Retinal pigment epithelial cell (primary cell): Measurements from ENCODE around the gene MYO18B.

Source experiments
- DNase-seq: peaks from one replicate; pipeline ENCODE4 v3.0.0-alpha.2; 2010; ENCODE audit warnings: low read depth
- H3K4me3 ChIP-seq: 2 replicates; pipeline ENCODE4 v1.5.1; 2011; ENCODE audit warnings: mild to moderate bottlenecking, low read length, control low read depth, moderate library complexity
- TF ChIP-seq, protein P1 (sequence below): conservative IDR thresholded peaks from 2 replicates; pipeline ENCODE4 v1.5.1; 2011; ENCODE audit warnings: low read depth, low read length, control low read depth, inconsistent platforms

MYO18B gene

DNA sequence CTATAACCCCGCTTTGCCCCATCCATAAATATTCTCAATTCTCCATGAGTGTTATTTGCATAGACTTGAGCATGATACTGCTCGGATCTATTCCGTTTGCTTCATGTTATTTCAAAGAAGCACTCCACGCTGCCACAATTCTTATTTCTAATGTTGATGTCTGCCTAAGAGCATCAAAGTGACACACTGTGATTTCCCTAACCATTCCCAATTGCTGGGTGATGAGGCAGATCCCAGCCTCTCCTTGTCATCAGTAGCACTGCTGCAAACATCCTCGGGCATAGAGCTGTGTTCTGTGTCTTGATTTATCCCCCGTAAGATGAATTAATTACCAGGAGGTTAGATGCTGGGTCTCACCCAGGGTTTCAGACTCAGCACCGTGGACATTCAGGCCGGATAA lies 249.0 kb downstream of the MYO18B start:
- no peak overlapping the region for H3K4me3 ChIP-seq
- TF ChIP-seq, protein P1, sequence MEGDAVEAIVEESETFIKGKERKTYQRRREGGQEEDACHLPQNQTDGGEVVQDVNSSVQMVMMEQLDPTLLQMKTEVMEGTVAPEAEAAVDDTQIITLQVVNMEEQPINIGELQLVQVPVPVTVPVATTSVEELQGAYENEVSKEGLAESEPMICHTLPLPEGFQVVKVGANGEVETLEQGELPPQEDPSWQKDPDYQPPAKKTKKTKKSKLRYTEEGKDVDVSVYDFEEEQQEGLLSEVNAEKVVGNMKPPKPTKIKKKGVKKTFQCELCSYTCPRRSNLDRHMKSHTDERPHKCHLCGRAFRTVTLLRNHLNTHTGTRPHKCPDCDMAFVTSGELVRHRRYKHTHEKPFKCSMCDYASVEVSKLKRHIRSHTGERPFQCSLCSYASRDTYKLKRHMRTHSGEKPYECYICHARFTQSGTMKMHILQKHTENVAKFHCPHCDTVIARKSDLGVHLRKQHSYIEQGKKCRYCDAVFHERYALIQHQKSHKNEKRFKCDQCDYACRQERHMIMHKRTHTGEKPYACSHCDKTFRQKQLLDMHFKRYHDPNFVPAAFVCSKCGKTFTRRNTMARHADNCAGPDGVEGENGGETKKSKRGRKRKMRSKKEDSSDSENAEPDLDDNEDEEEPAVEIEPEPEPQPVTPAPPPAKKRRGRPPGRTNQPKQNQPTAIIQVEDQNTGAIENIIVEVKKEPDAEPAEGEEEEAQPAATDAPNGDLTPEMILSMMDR = no peak
- DNase-seq = no peak

DNA sequence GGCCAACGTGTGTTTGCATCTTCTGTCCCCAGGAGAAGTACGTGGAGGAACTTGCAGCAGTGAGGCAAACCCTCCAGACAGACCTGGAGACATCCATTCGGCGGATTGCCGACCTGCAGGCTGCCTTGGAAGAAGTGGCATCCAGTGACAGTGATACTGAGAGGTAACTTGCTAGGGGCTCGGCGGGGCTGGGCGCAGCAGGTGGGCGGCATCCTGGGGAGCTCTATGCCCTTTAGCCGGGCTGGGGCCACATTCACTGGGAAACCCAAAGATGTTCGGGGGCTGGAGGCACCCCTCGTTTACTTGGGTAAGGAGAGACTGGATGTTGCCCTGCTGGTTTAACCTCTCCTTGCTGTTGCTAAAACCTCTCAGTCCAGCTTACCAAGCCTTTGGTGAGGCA lies 250.3 kb downstream of the MYO18B start:
- TF ChIP-seq, protein P1 = no peak
- H3K4me3 ChIP-seq = no peak overlapping the region
- no peak for DNase-seq

DNA sequence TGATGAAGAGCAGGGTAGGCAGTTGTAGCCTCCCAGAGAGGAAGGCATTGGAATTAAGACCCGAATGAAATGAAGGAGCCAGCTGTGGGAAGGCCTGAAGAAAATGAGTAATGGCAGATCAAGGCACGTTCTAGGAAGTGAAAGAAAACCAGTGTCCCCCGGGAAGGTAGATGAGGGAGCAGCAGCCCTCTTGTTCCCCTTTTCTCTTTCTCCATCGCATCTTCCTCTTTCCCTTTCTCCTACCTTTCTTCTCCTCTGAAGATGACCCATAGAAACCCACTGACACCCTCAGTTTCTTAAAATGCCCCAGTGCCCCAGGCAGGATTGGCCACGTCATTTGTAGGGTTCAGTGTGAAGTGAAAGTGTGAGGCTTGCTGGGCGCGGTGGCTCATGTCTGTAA lies 254.7 kb downstream of the MYO18B start:
- no peak overlapping the region for H3K4me3 ChIP-seq
- TF ChIP-seq, protein P1 = no peak
- no peak for DNase-seq

DNA sequence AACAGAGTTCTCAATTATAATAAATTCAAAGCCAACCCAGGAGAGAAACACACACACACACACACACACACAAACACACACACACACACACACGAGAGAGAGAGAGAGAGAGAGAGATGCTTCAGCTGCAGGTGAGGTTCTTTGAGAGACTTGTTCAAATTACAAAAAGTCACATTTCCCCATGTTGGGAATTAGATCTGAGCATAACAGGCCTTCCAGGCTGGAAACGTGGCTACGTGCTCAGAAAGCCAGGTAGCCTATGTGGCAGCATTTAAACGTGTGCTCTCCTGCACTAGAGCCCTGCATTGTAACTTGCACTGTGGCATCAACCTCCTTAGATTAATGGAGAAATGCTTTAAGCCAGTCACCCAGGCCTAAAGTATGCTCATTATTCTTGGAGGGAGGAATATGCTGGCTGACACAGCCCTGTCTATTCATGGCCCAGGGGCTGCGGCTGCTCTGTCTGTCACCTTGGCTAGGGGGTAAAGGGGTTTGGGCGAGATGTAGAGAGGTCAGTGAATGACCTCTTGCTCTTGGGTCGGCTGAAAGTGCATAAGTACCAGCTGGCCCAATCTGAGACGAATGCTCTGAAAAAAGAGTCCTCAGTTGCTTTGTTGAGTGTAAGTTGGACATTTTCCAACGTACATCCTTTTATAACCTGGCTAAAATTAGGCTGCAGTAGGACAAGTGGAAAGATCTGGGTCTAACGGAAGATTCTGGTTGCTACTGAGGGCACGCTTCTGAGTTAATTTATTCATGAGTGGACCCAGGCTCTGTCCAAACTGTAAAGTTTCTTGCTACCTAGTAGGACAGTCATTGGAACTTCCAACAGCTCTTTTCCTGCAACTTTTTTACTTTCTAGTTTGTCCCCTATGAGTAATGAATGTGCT lies 256.1 kb downstream of the MYO18B start:
- no peak for DNase-seq
- H3K4me3 ChIP-seq = no peak overlapping the region
- TF ChIP-seq, protein P1 = no peak

DNA sequence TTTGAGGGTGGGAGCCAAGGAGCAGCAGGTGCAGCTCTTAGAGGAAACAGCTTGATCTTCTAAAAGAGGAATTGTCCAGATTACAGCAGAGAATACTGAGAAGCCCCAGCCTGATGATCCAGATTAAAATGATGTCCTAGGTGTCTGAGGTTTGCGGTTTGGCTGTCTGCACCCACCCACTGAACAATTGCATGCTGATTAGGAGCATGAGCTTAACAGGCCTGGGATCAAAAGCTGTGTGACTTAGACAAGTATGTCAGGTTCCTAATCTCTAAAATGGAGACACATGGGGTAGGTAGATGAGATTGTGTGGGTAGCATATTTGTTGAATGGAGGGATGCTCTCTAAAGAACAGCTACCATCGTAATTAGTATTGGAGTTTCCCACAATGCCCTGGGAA lies 260.5 kb downstream of the MYO18B start:
- no peak for DNase-seq
- no peak overlapping the region for H3K4me3 ChIP-seq
- TF ChIP-seq, protein P1 = no peak

DNA sequence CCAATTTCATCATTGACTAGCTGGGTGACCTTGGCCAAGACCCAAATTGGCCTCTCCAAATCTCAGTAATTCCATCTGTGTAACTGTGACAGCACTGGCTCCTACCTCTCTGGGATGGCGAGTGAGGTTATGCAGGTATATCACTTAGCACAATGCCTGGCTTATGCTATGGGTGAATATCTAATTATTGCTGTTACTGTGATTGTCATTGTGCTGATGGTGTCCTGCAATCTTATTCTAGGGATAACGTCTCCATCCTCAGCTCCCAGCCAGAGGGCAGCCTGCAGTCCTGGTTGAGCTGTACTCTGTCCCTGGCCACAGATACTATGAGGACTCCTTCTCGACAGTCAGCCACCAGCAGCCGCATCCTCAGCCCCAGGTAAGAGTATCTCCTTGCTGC lies 262.5 kb downstream of the MYO18B start:
- H3K4me3 ChIP-seq = no peak overlapping the region
- no peak for DNase-seq
- TF ChIP-seq, protein P1 = no peak

DNA sequence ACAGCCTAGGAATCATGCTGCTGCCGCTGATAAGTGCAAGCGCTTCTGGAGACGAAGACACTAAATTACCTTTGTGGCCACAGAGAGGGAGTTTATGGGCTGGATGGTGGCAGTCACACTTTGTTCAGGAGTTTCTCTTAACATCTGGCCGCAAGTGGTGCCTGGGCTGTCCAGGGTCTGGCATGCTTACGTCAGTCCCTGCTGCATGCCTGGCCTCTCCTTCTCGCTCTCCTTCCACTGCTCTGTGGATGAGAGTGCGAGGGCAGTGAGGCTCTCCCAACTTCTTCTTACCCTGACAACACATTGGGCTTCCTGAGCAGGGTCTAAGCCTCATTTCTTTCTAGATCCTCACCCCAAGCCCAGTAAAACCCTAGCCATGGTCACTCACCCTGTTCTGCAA lies 266.6 kb downstream of the MYO18B start:
- no peak for DNase-seq
- no peak overlapping the region for H3K4me3 ChIP-seq
- TF ChIP-seq, protein P1 = no peak
